Superior temporal gyrus (tissue), 1 donor: ENCODE data around the gene PTPRE.
A peak's percentile ranks its signal among the peaks of the same experiment; 100 is the strongest.

Experiments
- DNase-seq: peaks from one replicate; pipeline ENCODE4 v3.0.0-alpha.2; 2016; ENCODE audit errors: extremely low spot score

PTPRE gene

DNA sequence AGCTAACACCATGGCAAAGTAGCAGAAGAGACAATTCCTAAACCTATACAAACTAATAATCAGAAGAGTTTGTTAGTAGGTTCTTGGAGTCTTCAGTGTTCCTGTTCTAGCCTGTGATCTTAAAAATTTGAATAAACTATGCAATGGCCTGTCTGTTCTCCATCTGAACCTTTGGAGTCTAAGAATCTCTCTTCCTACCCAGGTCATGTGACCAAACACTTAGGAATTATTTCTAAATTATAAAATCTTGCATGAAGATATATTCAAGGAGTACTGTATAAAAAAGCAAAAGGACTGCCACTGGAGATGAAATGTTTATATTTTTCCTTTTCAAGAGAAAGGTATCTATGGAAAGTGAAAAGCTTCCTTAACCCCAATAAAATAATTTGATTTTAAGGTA, 216.9 kb downstream of the PTPRE start:
- DNase-seq: no peak

DNA sequence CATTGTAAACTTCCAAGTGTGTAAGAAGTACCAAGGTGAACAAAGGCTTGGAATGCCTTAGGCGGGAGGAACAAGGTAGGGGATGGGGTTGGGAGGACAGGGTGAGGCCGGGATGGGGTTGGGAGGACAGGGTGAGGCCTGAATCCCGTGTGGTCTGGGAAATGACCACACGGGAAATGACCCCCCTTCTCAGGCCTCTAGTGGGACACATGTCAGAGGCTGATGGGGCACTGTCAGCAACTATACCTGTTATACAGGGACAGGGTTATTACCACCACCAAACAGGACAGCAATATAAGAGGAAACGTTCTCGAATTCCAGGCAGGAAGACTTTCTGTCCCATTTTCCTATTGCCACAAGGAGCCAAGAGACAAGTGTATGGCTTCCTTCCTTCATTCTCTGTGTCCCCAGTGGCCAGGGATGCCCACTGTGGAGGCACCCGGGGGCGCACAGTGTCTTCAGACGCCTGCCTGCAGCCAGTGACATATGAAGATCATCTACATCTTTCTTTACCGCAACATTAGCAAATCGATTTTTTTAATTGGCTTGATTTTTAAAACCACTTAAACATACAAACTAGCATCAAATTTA, 218.0 kb downstream of the PTPRE start:
- no peak for DNase-seq

DNA sequence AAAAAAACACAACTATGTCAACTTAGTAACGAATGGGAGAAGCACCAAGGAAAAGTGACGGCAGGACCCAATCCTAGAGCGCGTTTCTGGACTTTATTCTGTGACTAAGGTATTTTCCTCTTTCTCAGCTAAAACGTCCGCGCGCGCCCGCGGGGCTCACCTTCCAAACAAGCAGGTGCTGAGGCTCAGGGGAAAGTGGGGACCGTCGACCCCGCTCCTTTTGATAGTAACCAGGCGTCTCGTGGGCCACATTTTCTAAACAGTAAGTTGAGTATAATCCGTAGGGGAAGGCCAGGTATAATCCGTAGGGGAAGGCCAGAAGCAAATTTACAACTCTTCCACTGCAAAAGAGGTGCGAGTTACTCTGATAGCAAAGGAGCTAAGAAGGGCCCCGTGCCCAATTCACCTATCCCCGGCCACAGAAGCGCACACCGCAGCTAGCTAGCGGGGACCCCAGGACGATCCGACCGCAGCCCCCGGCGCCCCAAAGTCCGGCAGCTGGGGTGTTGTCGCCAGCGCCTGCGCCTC, 218.6 kb downstream of the PTPRE start:
- DNase-seq: no peak

DNA sequence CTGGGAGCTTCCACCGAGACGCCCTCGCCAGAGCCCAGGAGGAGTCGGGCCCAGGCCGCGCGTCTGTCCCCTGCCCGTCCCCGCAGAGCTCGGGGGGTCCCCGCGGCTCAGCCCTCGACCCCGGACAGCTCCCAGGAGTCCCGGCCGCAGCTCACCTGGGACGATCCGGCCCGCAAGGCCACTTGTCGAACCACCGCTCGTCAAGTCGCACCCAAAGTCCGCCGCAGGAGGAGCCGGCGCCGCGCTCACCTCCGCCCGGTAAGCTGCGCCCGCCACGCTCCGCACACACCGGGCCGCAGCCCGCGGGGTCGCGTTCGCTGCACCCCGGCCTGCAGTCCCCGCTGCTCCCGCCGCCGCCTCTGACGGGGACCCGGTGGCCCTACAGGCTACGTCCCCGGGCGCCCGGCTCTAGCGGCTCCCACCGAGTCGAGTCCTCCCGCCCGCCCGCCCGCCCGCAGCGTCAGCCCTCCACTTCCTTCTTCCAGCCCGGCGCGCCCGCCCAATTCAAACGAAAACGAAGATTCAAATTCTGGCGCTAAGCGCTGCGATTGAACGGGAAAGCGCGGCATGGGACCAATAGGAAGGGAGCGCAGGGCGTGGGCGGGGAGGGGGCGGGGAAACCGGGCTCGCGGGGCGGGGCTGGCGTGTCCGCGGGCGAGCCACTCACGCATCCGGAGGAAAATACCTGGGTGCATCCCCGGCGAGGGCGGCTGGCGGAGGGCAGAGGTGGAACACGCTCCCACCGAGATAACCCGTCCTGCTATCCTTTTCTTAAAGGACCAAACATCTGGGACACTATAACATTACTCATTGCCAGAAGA, 219.3 kb downstream of the PTPRE start, which contains the start of gene MKI67:
Gene MKI67 (minus strand): TSS at position 480 of the 821 bp plus-strand sequence. CDS start 756 bp downstream, outside the sequence.
- DNase-seq: peak; percentile 64

DNA sequence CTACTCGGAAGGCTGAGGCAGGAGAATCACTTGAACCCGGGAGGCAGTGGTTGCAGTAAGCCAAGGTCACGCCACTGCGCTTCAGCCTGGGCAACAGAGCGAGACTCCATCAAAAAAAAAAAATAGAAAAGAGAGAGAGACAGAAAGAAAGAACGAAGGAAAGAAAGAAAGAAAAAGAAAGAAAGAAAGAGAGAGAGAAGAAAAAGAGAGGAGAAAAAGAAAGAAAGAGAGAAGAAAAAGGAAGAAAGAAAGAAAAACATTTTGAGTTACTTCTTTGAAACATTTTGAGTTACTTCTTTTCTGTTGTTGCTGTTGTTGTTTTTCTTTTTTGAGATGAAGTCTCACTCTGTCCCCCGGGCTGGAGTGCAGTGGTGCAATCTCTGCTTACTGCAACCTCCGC, 221.7 kb downstream of the PTPRE start:
- DNase-seq: no peak

DNA sequence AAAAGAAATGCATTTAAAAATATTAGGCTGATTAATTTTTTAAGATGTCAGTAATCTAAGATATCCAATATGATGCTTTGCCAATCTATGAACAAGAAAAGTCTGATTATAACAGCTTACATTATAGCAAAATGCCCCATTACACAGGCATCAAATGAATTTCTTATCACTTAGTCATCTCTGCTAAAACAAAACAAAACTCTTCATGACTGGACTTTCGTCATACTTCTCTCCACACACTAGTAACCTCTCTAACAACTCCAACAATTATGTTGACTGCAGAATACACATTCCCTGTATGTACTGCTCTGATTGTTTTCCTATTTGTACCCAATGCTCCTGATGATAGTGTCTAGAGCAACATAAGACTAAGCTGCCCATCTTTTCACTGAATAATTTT, 223.1 kb downstream of the PTPRE start:
- DNase-seq: no peak
